ENCODE data around the gene SLU7.

DNA sequence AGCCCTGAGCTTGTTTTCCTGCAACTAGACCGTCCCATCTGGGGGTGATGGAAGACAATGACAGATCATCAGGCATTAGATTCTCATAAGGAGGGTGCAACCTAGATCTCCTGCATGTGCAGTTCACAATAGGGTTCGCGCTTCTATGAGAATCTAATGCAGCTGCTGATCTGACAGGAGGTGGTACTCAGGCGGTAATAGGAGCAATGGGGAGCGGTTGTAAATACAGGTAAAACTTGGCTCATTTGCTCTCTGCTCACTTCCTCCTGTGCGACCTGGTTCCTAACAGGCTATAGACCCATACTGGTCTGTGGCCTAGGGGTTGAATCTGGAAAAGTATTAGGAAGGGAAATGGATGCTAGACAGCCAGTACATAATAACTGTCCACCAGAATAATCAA is 42.5 kb upstream of the SLU7 start:
- TF ChIP-seq, protein P1, sequence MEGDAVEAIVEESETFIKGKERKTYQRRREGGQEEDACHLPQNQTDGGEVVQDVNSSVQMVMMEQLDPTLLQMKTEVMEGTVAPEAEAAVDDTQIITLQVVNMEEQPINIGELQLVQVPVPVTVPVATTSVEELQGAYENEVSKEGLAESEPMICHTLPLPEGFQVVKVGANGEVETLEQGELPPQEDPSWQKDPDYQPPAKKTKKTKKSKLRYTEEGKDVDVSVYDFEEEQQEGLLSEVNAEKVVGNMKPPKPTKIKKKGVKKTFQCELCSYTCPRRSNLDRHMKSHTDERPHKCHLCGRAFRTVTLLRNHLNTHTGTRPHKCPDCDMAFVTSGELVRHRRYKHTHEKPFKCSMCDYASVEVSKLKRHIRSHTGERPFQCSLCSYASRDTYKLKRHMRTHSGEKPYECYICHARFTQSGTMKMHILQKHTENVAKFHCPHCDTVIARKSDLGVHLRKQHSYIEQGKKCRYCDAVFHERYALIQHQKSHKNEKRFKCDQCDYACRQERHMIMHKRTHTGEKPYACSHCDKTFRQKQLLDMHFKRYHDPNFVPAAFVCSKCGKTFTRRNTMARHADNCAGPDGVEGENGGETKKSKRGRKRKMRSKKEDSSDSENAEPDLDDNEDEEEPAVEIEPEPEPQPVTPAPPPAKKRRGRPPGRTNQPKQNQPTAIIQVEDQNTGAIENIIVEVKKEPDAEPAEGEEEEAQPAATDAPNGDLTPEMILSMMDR (IDR thresholded peaks at IDR 0.05): no peak
- no peak for TF ChIP-seq POLR2A (IDR thresholded peaks at IDR 0.05)
